Prostate gland (tissue), 2 donors: Measurements from ENCODE around the gene CTSK.

ENCODE experiments used
- CTCF ChIP-seq, 4 experiments: fragments of 200-600 bp in 2 of 4; fragments of 450-650 bp in 2 of 4; sonication (generic) in 2 of 4; IDR thresholded peaks; 1 replicate in 3 of 4; 2 replicates in 1 of 4; pipeline ENCODE4 v1.5.1; 2016 to 2019; ENCODE audit warnings: antibody characterized with exemption in 4 of 4, mild to moderate bottlenecking in 2 of 4, moderate library complexity in 2 of 4
- POLR2A ChIP-seq: fragments of 450-650 bp; IDR thresholded peaks from one replicate; pipeline ENCODE4 v1.6.1; 2016; ENCODE audit warnings: antibody characterized with exemption, mild to moderate bottlenecking
- POLR2AphosphoS5 ChIP-seq: sonication (generic); formaldehyde crosslinking; IDR thresholded peaks from one replicate; pipeline ENCODE4 v1.6.1; 2017; ENCODE audit warnings: antibody characterized with exemption

GRCh38 chr1:150807249-150808023, 624 bp downstream of the CTSK start:
- TF ChIP-seq CTCF (IDR thresholded peaks at IDR 0.05) = no peak
- no peak for TF ChIP-seq POLR2A
- TF ChIP-seq POLR2AphosphoS5 = no peak
